Measurements from ENCODE around the gene IRS1.
"Not testable (repeated sequence)": the region's sequence is repeated elsewhere in the genome, so short reads cannot be mapped to it uniquely, and the experiment has no call there.

Gene IRS1

GRCh38 chr2:226799211-226799975, at the start of gene IRS1:
Gene IRS1 (minus strand): TSS chr2:226799820. CDS start chr2:226798738, 1,082 bp downstream.
- DNase-seq (ENCODE audit: low read depth in 3 of 3) = peak; percentile 34 to 41 (median 38)

- DNase-seq (ENCODE audit: low read depth in 3 of 3) = no peak
Observed at GRCh38 chr2:226849349-226849748, 49.7 kb upstream of the IRS1 start.

- DNase-seq (ENCODE audit: low read depth in 3 of 3) = no peak
Observed at GRCh38 chr2:226847511-226847910, 47.9 kb upstream of the IRS1 start.

DNA sequence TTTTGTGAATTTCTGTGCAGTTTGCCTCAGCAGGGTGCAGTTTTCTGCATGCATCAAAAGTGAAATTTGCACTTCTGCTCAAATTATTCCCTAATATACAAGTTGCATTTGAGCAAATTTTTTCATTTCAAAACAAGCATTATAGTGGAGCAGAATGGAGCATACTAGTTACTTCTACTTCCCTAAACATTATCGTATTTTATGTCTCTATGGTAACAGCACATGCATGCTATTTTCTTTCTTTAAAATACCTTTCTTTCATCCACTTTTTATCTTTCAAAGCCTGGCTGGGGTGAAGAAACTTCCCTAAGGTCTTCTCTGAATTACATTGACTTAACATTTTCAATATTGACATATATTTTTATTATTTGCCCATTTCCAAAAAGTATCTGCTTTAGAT, 47.5 kb upstream of the IRS1 start:
- no peak for DNase-seq (ENCODE audit: low read depth in 3 of 3)

GRCh38 chr2:226845386-226846116, 45.9 kb upstream of the IRS1 start:
- no peak for DNase-seq (ENCODE audit: low read depth in 3 of 3)

GRCh38 chr2:226843001-226843400, 43.4 kb upstream of the IRS1 start:
- DNase-seq (ENCODE audit: low read depth in 3 of 3) = not testable (repeated sequence)

DNA sequence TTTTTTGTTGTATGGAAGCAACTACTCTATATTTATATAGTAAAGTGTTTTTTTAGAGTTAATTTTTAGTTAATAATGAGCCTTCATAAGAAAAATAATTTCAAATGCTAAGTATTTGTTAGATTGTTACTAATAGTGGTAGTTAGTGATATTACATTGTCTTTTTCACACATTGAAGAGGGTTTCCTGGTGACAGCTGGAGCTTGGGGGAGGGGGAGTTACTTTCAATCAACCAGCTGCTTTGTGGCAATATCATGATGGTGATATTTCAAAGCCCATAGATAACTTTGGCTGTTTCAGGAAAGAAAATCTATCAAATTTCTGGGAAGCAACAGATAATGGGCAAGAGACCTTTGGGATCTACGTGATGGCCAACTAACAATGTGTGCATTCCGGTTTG, 40.3 kb upstream of the IRS1 start:
- DNase-seq (ENCODE audit: low read depth in 3 of 3) = no peak

DNA sequence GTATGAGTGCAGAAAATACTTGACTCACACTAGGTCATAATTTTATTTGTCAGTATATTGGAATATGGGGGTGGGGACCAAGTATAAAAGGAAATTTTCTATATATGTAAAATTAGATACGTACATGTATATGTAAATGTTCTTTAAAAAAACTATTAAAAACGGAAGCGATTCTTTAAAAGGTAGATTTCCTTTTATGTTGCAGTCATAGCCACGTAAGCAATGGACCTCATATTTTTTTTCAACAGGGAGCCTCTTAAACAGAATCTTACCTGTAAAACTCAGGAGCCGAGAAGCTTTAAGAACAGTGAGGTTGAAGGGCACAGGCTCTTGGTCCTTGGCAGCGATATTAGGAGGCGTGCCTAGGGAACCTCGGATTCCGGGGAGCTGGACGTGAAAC, 39.5 kb upstream of the IRS1 start:
- DNase-seq (ENCODE audit: low read depth in 3 of 3) = no peak

GRCh38 chr2:226838722-226839121, 39.1 kb upstream of the IRS1 start:
- no peak for DNase-seq (ENCODE audit: low read depth in 3 of 3)

DNA sequence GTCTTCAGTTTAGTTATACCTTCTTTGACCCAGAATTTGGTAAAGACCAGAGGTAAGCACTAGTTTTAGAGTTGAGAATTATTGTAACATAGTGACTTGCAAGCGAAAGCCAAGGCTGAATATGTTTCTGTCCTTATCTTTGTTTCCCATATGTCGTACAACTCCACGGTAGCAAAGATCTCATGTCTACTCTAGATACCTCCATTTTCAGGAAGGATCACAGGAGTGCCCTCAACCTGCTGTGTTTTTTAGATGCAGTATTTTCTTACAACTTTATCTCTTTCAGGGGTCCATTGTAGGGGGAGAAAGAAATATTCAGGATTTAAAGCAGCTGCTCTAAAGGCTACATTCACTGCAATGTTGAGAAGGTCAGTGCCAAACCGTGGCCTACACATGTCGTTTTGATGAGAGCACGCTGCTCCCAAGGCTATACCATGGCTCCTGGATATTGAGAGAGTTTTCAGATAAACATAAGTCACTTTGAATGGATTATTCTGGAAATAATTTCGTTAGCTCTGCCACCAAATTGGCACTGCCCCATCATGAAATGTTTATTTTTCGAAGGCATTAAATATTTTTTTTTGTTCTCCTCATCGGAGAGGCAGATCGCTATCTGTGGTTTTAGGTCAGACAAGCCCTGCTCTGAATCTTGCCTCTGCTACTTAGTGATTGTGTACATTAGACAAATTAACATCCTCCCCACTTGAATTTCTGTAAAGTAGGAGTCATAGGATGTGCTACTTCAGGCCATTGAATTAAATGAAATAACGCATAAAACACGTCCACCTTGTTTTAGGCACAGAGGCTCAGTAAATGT, 38.4 kb upstream of the IRS1 start:
- DNase-seq (ENCODE audit: low read depth in 3 of 3) = no peak

- no peak for DNase-seq (ENCODE audit: low read depth in 3 of 3)
Observed at GRCh38 chr2:226837334-226837733, 37.7 kb upstream of the IRS1 start.

DNA sequence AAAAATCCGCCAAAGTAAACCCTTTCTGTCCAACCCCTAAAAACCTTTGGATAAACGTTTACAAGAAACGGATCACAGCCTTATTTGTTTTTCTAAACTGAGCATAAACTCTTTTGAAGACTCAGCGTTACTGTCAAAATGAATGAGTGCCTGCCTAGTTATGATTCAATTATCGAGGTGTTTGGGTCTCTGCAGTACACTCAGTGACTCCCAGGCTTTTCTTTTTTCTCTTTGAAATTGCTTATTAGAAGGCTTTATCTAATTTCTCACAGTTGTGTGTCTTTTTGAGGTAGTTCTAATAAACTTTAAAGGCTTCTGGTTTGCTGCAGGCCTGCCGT, 36.9 kb upstream of the IRS1 start:
- DNase-seq (ENCODE audit: low read depth in 3 of 3) = no peak

DNA sequence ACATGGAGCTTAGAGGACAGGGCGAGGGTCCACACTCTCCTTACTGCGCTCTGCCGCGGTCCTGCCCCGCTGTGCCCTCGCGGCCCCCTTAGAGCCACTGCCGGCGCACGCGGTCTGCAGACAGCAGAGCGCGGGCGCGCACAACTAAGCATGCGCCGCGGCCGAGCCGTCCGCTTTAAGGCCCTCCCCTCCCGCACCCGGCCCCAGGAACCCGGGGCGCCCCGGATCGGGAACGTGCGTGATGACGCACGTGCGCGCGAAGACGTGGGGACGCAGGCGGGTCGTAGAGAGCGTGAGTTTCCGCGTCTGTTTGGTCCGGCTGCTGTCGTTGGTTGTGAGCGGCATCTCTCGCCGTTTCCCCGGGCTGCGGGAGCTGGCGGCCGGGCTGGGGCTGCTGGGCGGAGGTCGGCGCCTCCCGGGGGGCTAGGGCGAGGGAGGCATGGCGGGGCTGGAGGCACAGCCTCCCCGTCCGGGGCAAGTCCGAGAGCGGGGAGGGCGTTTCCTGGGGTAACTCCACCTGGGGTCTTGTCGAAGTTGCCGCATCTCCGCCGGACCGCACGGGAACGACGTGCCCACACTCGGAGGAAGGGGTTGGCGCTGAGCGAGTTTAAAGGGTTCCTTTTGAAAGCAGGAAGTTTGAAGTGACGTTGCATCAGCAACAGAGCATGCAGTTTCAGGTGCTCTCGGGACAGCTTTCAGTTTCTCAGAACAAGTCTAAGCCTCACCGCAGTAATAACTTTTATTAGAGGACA, 36.4 kb upstream of the IRS1 start, which contains the start of gene RHBDD1:
Gene RHBDD1, plus strand, starts transcription at position 259 of the 752 bp plus-strand sequence. CDS start 28,640 bp downstream, outside the sequence.
- peak; percentile 81 to 93 (median 89) for DNase-seq (ENCODE audit: low read depth in 3 of 3)

DNA sequence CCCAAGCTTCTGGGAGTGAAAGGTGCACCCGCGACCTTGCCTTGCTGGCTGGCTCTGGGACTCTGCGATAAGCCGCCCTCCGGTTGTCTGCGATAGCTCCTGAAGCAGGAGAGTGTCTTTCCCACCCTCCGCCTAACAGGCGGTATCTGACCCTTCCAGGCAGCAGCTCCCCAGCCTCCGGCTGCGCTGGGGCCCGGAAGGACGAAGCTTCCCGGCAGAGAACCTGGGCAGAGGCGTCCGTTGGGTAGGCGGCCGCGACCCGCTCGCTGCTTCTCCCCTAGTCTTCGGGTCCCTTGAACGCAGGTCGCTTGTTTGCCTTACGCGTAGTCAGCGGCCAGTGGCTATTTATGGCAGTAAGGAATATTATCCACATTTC, 35.8 kb upstream of the IRS1 start:
- DNase-seq (ENCODE audit: low read depth in 3 of 3) = no peak

- DNase-seq (ENCODE audit: low read depth in 3 of 3) = not testable (repeated sequence)
Observed at GRCh38 chr2:226834880-226835279, 35.3 kb upstream of the IRS1 start.

DNA sequence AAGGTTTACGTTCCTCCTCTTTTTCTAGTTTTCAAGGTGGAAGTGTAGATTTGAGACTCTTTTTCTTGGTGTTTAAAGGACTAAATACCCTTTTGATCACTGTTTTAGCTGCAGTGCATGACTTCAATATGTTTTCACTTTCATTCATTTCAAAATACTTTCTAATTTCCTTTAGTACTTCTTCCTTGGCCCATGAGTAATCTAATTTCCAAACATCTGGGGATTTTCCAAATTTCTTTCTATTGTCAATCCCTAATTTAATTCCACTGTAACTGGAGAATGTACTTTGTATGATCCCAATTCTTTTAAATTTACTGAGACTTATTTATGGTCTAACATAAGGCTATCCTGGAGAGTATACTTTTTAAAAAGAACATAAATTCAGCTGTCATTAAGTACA, 32.4 kb upstream of the IRS1 start:
- DNase-seq (ENCODE audit: low read depth in 3 of 3) = no peak

GRCh38 chr2:226831266-226831665, 31.6 kb upstream of the IRS1 start:
- DNase-seq (ENCODE audit: low read depth in 3 of 3) = no peak

DNA sequence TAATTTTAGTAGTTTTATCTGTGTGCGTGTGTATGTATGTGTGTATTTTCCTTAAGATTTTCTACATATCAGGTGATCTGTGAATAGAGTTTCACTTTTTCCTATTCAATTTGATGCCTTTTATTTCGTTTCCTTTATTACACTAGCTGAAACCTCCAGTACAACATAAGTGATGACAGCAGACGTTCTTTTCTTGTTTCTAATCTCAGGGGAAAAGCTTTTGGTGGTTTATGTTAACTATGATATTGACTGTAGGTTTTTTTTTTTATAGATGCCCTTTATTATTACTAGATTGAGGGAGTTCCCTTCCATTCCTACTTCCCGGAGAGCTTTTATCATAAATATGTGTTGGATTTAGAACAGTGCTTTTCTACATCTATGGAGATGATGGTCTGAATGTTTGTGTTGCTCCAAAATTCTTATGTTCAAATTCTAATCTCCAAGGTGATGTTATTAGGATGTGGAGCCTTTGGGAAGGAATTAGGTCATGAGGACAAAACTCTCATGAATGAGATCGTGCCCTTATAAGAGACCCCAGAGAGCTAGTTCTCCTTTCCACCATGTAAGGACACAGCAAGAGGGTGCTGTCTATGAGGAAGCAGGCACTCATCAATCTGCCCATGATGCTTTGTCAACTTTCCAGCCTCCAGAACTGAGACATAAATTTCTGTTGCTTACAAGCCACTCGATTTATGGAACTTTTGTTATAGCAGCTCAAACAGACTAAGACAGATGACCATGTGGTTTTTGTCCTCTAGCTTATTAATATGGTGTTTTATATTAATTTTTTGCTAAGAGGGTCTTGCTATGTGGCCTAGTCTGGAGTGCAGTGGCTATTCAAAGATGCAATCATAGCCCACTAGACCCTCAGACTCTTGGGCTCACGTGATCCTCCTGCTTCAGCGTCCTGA, 30.4 kb upstream of the IRS1 start:
- DNase-seq (ENCODE audit: low read depth in 3 of 3) = no peak

- no peak for DNase-seq (ENCODE audit: low read depth in 3 of 3)
Observed at GRCh38 chr2:226828191-226828590, 28.6 kb upstream of the IRS1 start.

DNA sequence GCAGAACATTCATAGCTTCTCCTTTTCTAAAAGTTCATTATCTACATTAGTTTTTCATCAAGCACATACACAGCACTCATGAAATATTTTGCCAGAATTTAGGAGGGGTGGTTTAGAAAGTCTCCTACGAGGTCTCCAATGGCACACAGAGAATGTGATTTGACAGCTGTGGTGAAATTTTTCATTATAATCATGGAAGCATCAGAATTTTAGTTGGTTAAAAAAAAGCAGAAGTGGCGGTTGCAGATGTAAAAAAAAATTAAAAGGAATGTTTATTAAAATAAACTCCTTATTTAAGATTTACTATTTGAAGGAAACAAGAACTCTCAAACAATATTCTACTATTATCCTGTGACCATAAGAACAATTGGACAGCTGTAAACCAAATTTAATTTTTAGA, 25.4 kb upstream of the IRS1 start:
- DNase-seq (ENCODE audit: low read depth in 3 of 3) = no peak

GRCh38 chr2:226818930-226819329, 19.3 kb upstream of the IRS1 start:
- no peak for DNase-seq (ENCODE audit: low read depth in 3 of 3)
